Measurements from ENCODE around the gene COX4I2.
"Not testable (repeated sequence)": the region's sequence is repeated elsewhere in the genome, so short reads cannot be mapped to it uniquely, and the experiment has no call there.

Gene COX4I2

DNA sequence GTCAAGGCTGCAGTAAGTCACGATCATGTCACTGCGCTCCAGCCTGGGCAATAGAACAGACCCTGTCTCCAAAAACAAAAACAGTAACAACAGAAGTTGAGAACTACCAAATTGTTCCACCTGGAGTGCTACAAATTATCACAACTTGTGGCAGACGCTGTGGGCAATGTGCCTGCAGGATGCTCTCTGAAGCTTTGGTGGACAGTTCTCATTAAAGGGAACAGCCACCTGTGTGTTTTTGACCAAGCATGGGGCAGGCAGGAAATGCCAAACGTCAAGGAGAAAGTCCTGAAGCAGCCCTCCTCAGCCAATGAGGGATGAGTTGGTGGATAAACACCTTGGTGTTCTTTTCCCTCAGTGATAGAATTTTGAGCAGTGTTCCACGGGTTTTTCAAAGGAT, 15.8 kb downstream of the COX4I2 start:
- DNase-seq (ENCODE audit: low read depth in 2 of 3, low spot score in 1 of 3), result no peak

DNA sequence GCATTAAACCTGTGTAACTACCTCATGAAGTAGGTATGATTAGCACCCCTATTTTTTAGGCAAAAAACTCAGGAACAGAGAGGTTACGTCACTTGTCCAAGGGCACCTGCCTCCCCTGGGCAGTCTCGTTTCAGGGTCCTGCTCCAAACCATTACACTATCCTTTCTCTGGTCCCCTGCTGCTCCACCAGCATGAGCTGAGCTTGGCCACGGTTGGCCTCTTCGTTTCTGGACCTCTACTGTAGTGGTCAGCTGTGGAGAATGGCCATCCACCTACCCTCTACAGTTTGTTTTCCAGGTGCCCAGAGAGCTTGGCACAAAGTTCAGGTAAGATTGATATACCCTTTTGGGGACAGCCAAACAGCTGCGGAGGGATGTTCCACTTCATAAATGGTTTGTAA, 16.8 kb downstream of the COX4I2 start:
- DNase-seq (ENCODE audit: low read depth in 2 of 3, low spot score in 1 of 3), result no peak

GRCh38 chr20:31661625-31662371, 24.1 kb downstream of the COX4I2 start:
- peak; percentile 58 to 77 (median 73) for DNase-seq (ENCODE audit: low read depth in 2 of 3, low spot score in 1 of 3)

DNA sequence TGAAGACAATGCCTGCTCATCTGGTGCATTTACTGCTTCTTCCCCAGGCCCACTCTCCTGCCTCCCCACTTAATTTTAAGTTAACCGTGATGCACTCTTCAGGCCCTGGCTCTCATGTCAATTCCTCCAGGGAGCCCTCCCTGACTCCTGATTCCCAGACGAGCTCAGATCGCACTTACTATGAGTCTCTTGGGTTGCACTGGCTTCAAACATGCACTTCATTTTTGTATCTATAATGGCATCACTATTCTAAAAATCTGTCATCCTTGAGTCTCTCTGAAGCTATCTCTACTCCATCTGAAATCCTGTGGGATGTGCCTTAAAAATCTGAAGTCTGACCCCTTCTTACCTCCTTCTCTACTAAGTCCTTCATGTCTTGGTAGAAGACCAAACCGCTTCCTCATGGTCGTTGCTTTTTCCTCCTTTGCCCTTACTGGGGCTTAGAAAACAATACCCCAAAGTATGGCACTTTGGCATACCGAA, 24.7 kb downstream of the COX4I2 start:
- DNase-seq (ENCODE audit: low read depth in 2 of 3, low spot score in 1 of 3), result no peak

- no peak for DNase-seq (ENCODE audit: low read depth in 2 of 3, low spot score in 1 of 3)
Observed at GRCh38 chr20:31663524-31663837, 25.8 kb downstream of the COX4I2 start.

- DNase-seq (ENCODE audit: low read depth in 2 of 3, low spot score in 1 of 3), result no peak
Observed at GRCh38 chr20:31663838-31664695, 26.4 kb downstream of the COX4I2 start.

GRCh38 chr20:31664696-31665354, 27.1 kb downstream of the COX4I2 start:
- no peak for DNase-seq (ENCODE audit: low read depth in 2 of 3, low spot score in 1 of 3)

DNA sequence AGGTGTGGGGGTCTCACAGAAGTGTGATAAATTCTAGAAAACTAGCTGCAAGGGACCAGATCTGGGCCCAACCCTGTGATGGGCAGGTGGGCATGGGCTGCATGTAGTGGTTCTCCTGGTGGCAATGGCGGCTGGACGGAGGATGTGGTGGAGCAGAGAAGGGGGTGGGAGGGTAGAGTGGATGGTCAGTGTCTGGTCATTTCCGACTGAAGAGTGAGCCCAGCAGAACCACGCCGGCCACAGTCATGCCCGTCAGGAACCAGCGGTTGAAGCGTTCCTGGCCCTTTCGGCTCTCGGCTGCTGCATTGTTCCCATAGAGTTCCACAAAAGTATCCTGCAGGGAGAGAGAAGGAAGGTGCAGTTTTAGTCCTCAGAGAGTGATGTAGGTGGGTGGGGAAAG, 28.0 kb downstream of the COX4I2 start:
- DNase-seq (ENCODE audit: low read depth in 2 of 3, low spot score in 1 of 3), result no peak

GRCh38 chr20:31666258-31667042, 28.7 kb downstream of the COX4I2 start:
- DNase-seq (ENCODE audit: low read depth in 2 of 3, low spot score in 1 of 3), result no peak

DNA sequence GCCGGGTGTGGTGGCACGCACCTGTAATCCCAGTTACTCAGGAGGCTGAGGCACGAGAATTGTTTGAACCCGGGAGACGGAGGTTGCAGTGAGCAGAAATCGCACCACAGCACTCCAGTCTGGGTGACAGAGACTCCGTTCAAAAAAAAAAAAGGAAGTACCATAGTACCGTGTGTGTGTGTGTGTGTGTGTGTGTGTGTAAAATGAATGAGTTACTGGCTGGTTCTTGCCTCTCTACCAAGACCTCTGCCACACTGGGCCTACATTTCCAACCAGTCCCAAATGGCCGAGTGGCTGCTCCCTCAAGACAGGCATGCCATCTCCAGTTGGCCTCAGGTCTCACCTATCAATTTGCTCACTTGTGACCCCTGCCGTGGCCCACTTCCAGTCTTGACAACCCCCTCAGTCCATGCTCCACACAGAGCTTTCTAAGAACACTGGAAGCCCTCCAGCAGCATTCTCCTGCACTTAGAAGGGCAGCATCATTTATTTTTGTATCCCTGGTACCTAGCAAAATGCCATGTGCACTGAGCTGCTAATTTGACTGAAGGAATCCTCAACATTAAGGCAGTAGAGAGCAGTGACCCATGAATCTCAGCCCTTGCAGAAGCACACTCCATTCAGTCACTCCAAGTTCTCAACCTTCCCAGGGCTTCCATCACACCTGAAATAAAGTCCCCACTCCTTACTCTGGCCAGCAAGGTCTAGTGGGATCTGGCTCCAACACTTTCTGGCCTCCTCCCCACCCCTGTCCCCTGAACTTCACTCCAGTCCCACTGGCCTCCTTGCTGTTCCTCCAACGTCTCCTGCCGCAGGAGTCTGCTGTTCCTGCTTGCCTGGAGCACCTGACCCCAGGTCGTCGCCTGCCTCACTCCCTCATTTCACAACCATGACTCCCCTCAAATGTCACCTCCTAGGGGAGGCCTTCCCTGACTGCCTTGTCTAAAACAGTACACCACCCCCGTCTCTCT, 29.9 kb downstream of the COX4I2 start:
- DNase-seq (ENCODE audit: low read depth in 2 of 3, low spot score in 1 of 3), result no peak

DNA sequence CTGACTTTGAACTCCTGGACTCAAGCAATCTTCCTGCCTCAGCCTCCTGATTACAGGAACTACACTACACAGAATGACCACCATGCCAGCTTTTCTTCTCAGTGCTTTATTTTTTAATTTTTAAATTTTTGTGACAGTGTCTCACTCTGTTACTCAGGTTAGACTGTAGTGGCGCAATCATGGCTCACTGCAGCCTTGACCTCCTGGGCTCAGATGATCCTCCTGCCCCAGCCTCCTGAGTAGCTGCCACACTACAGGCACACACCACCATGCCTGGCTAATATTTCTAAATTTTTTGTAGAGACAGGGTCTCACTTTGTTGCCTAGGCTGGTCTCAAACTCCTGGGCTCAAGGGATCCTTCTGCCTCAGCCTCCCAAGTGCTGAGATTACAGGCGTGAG, 31.2 kb downstream of the COX4I2 start:
- DNase-seq (ENCODE audit: low read depth in 2 of 3, low spot score in 1 of 3), result not testable (repeated sequence)

DNA sequence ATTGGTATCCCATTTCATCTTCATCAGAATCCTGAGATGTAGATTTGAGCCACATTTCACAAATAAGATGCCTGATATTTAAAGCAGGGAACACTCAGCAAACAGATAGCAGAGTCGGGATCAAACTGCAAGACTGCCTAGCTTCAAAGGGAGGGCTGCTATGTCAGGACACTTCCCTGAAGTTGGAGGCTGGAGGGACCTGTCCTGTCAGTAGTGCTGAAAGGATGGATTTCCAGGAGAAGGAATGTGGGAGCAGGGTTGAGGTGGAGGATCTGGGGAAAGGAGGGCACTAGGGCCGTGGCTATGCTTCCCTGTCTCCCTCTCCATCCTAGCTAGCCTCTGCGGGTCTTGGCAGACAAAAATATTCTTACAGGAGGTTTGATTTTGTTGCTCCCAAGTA, 32.2 kb downstream of the COX4I2 start:
- DNase-seq (ENCODE audit: low read depth in 2 of 3, low spot score in 1 of 3), result no peak

- no peak for DNase-seq (ENCODE audit: low read depth in 2 of 3, low spot score in 1 of 3)
Observed at GRCh38 chr20:31670371-31671228, 32.9 kb downstream of the COX4I2 start.

DNA sequence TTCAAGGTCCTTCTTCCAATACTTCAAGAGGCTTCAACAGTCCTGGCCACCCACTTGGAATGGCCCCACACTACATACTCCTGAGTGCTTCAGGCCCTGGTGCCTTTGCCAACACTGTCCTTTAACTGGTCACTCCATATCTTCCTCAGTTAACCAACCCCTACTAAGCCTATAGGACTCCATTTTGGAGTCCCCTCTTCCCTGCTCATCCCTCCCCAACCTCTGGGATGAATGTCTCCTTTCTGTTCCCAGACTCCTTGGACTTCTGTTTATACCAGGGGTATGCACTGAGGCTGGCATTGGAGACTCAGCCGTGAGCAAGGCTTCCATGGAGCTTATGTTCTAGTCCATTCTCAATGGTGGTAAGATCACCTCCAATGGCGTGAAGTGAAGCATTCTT, 33.6 kb downstream of the COX4I2 start:
- no peak for DNase-seq (ENCODE audit: low read depth in 2 of 3, low spot score in 1 of 3)

GRCh38 chr20:31673435-31673834, 35.7 kb downstream of the COX4I2 start:
- DNase-seq (ENCODE audit: low read depth in 2 of 3, low spot score in 1 of 3), result no peak

GRCh38 chr20:31673943-31674463, 36.3 kb downstream of the COX4I2 start:
- DNase-seq (ENCODE audit: low read depth in 2 of 3, low spot score in 1 of 3), result no peak

- DNase-seq (ENCODE audit: low read depth in 2 of 3, low spot score in 1 of 3), result peak; percentile 48 to 62 (median 52)
Observed at GRCh38 chr20:31674895-31675827, 37.4 kb downstream of the COX4I2 start.
